Measurements from ENCODE around the gene FGD4.
A peak's percentile ranks its signal among the peaks of the same experiment; 100 is the strongest.

The FGD4 gene

GRCh38 chr12:32399370-32400113 lies at the start of gene FGD4:
TSS of gene FGD4 (plus strand) at chr12:32399558.
- TF ChIP-seq CREB1 (IDR thresholded peaks at IDR 0.05; ENCODE audit: low read depth) (0 out of 2 replicates have a peak, but pooled peaks have one; percentile 17), MAX (IDR thresholded peaks at IDR 0.05) (peak; percentile 77), NFIC (IDR thresholded peaks at IDR 0.05) (peak; percentile 67), TEAD4 (IDR thresholded peaks at IDR 0.05) (peak; percentile 7; the same call in 1 of the 2 replicates), ZBTB7A (IDR thresholded peaks at IDR 0.05; ENCODE audit: low read depth) (peak; percentile 89), REST (IDR thresholded peaks at IDR 0.05; ENCODE audit: low read depth) (no peak), EP300 (IDR thresholded peaks at IDR 0.05; ENCODE audit: borderline replicate concordance) (peak; percentile 58), TAF1 (IDR thresholded peaks at IDR 0.05; ENCODE audit: low read depth) (peak; percentile 86), FOXM1 (IDR thresholded peaks at IDR 0.05; ENCODE audit: borderline replicate concordance, low read depth) (peak; percentile 48), EGR1 (IDR thresholded peaks at IDR 0.05) (peak; percentile 84), USF1 (IDR thresholded peaks at IDR 0.05) (peak; percentile 28; the same call in 1 of the 2 replicates), YY1 (IDR thresholded peaks at IDR 0.05; ENCODE audit: low read depth) (0 out of 2 replicates have a peak, but pooled peaks have one; percentile 34), TCF12 (IDR thresholded peaks at IDR 0.05; ENCODE audit: low read depth) (peak; percentile 85), RAD21 (IDR thresholded peaks at IDR 0.05; ENCODE audit: low read depth) (0 out of 2 replicates have a peak, but pooled peaks have one; percentile 15), CEBPB (IDR thresholded peaks at IDR 0.05) (peak; percentile 12; the same call in 1 of the 2 replicates)

- TF ChIP-seq EGR1 (IDR thresholded peaks at IDR 0.05) (no peak), NFIC (IDR thresholded peaks at IDR 0.05) (no peak), CREB1 (IDR thresholded peaks at IDR 0.05; ENCODE audit: low read depth) (no peak), TEAD4 (IDR thresholded peaks at IDR 0.05) (no peak), TAF1 (IDR thresholded peaks at IDR 0.05; ENCODE audit: low read depth) (no peak), CEBPB (IDR thresholded peaks at IDR 0.05) (no peak), TCF12 (IDR thresholded peaks at IDR 0.05; ENCODE audit: low read depth) (no peak), USF1 (IDR thresholded peaks at IDR 0.05) (no peak), EP300 (IDR thresholded peaks at IDR 0.05; ENCODE audit: borderline replicate concordance) (no peak), MAX (IDR thresholded peaks at IDR 0.05) (no peak), ZBTB7A (IDR thresholded peaks at IDR 0.05; ENCODE audit: low read depth) (no peak), RAD21 (IDR thresholded peaks at IDR 0.05; ENCODE audit: low read depth) (no peak), REST (IDR thresholded peaks at IDR 0.05; ENCODE audit: low read depth) (no peak)
Measured at GRCh38 chr12:32353540-32353939, 45.8 kb upstream of the FGD4 start.

- TF ChIP-seq CREB1 (IDR thresholded peaks at IDR 0.05; ENCODE audit: low read depth) (no peak), TEAD4 (IDR thresholded peaks at IDR 0.05) (no peak), TCF12 (IDR thresholded peaks at IDR 0.05; ENCODE audit: low read depth) (no peak), FOXM1 (IDR thresholded peaks at IDR 0.05; ENCODE audit: borderline replicate concordance, low read depth) (no peak), REST (IDR thresholded peaks at IDR 0.05; ENCODE audit: low read depth) (no peak)
Measured at GRCh38 chr12:32357601-32358249, 41.6 kb upstream of the FGD4 start.

GRCh38 chr12:32360956-32361355 lies 38.4 kb upstream of the FGD4 start:
- TF ChIP-seq EGR1 (IDR thresholded peaks at IDR 0.05), result no peak
- TF ChIP-seq NFIC (IDR thresholded peaks at IDR 0.05), result no peak
- TF ChIP-seq FOXM1 (IDR thresholded peaks at IDR 0.05; ENCODE audit: borderline replicate concordance, low read depth), result no peak
- no peak for TF ChIP-seq CREB1 (IDR thresholded peaks at IDR 0.05; ENCODE audit: low read depth)
- no peak for TF ChIP-seq CEBPB (IDR thresholded peaks at IDR 0.05)
- no peak for TF ChIP-seq TEAD4 (IDR thresholded peaks at IDR 0.05)
- no peak for TF ChIP-seq TCF12 (IDR thresholded peaks at IDR 0.05; ENCODE audit: low read depth)
- no peak for TF ChIP-seq YY1 (IDR thresholded peaks at IDR 0.05; ENCODE audit: low read depth)
- TF ChIP-seq MAX (IDR thresholded peaks at IDR 0.05), result no peak
- TF ChIP-seq RAD21 (IDR thresholded peaks at IDR 0.05; ENCODE audit: low read depth), result no peak
- TF ChIP-seq TAF1 (IDR thresholded peaks at IDR 0.05; ENCODE audit: low read depth), result no peak
- no peak for TF ChIP-seq EP300 (IDR thresholded peaks at IDR 0.05; ENCODE audit: borderline replicate concordance)
